Dendritic cell treated with granulocyte-macrophage colony-stimulating factor and Interleukin-4, amounts not matched to agents 40 ng/mL and 50 ng/mL, for 4 days (primary cell): ENCODE data around the gene PRDM12.
A peak's percentile ranks its signal among the peaks of the same experiment; 100 is the strongest.

Experiments
- H3K27ac Mint-ChIP-seq: one replicate; pipeline ENCODE4 v1.8.0; 2022; ENCODE audit warnings: mild to moderate bottlenecking, mixed read lengths
- H3K27me3 Mint-ChIP-seq: one replicate; pipeline ENCODE4 v1.8.0; 2022; ENCODE audit warnings: mild to moderate bottlenecking, mixed read lengths
- H3K36me3 Mint-ChIP-seq: one replicate; pipeline ENCODE4 v1.8.0; 2022; ENCODE audit warnings: low read depth, mixed read lengths
- H3K4me1 Mint-ChIP-seq: one replicate; pipeline ENCODE4 v1.8.0; 2022; ENCODE audit warnings: low read depth, mixed read lengths
- H3K4me3 Mint-ChIP-seq: one replicate; pipeline ENCODE4 v1.8.0; 2022; ENCODE audit warnings: mild to moderate bottlenecking, moderate library complexity, mixed read lengths
- H3K9me3 Mint-ChIP-seq: one replicate; pipeline ENCODE4 v1.8.0; 2022; ENCODE audit warnings: mixed read lengths
- intact Hi-C: fragments of 100-400 bp; cut with micrococcal nuclease; formaldehyde crosslinking; loops from one replicate; pipeline ENCODE4 v1.15.0; 2022

Gene PRDM12

GRCh38 chr9:130699047-130699446, 34.7 kb downstream of the PRDM12 start:
- intact Hi-C loops, result no loop called here
- peaks cover 85% of the 10 kb centered on the region for H3K36me3 Mint-ChIP-seq
- no peak overlapping the region for H3K4me3 Mint-ChIP-seq
- H3K4me1 Mint-ChIP-seq, result peaks cover 35% of the 10 kb centered on the region
- no peaks in the 10 kb centered on the region for H3K9me3 Mint-ChIP-seq
- no peaks in the 10 kb centered on the region for H3K27me3 Mint-ChIP-seq
- H3K27ac Mint-ChIP-seq, result no peak overlapping the region

GRCh38 chr9:130701059-130702022, 36.9 kb downstream of the PRDM12 start:
- H3K27me3 Mint-ChIP-seq, result no peaks in the 10 kb centered on the region
- H3K36me3 Mint-ChIP-seq, result peaks cover 91% of the 10 kb centered on the region
- intact Hi-C loops, result loop anchor here (1.0 kb wide), 1 partner anchor 162 kb away; no protein-coding TSS in a partner anchor
- H3K9me3 Mint-ChIP-seq, result no peaks in the 10 kb centered on the region
- H3K4me1 Mint-ChIP-seq, result peaks cover 23% of the 10 kb centered on the region
- H3K4me3 Mint-ChIP-seq, result no peak overlapping the region
- no peak overlapping the region for H3K27ac Mint-ChIP-seq

GRCh38 chr9:130703501-130703900, 39.1 kb downstream of the PRDM12 start:
- H3K4me1 Mint-ChIP-seq, result peaks cover 16% of the 10 kb centered on the region
- H3K4me3 Mint-ChIP-seq, result no peak overlapping the region
- intact Hi-C loops, result no loop called here
- H3K27me3 Mint-ChIP-seq, result no peaks in the 10 kb centered on the region
- H3K9me3 Mint-ChIP-seq, result no peaks in the 10 kb centered on the region
- H3K27ac Mint-ChIP-seq, result no peak overlapping the region
- H3K36me3 Mint-ChIP-seq, result peaks cover 73% of the 10 kb centered on the region

GRCh38 chr9:130707225-130707976, 43.0 kb downstream of the PRDM12 start:
- peaks cover 7% of the 10 kb centered on the region for H3K27me3 Mint-ChIP-seq
- H3K36me3 Mint-ChIP-seq, result peaks cover 42% of the 10 kb centered on the region
- H3K4me3 Mint-ChIP-seq, result no peak overlapping the region
- H3K4me1 Mint-ChIP-seq, result peaks cover 3% of the 10 kb centered on the region
- no peaks in the 10 kb centered on the region for H3K9me3 Mint-ChIP-seq
- no peak overlapping the region for H3K27ac Mint-ChIP-seq
- intact Hi-C loops, result loop anchor here (2.0 to 5.0 kb wide), 3 partner anchors 155 to 340 kb away; no protein-coding TSS in a partner anchor

GRCh38 chr9:130710822-130711352, 46.5 kb downstream of the PRDM12 start:
- H3K36me3 Mint-ChIP-seq, result peaks cover 17% of the 10 kb centered on the region
- no peak overlapping the region for H3K27ac Mint-ChIP-seq
- peaks cover 25% of the 10 kb centered on the region for H3K4me1 Mint-ChIP-seq
- peaks cover 7% of the 10 kb centered on the region for H3K27me3 Mint-ChIP-seq
- no peaks in the 10 kb centered on the region for H3K9me3 Mint-ChIP-seq
- intact Hi-C loops, result loop anchor here (5.0 kb wide), 1 partner anchor 286 kb away; no protein-coding TSS in a partner anchor
- no peak overlapping the region for H3K4me3 Mint-ChIP-seq

- intact Hi-C loops, result loop anchor here (5.0 kb wide), 1 partner anchor 286 kb away; no protein-coding TSS in a partner anchor
- Mint-ChIP-seq H3K9me3 (no peaks in the 10 kb centered on the region), H3K4me1 (peaks cover 25% of the 10 kb centered on the region), H3K4me3 (no peak overlapping the region), H3K27me3 (peaks cover 7% of the 10 kb centered on the region), H3K36me3 (peaks cover 11% of the 10 kb centered on the region), H3K27ac (no peak overlapping the region)
Observed at GRCh38 chr9:130711469-130711868, 47.1 kb downstream of the PRDM12 start.

- intact Hi-C loops, result loop anchor here (1.0 to 5.0 kb wide), 2 partner anchors 19 to 285 kb away; partner anchors contain the start of gene EXOSC2
- peak overlapping the region; percentile 96 for H3K4me3 Mint-ChIP-seq
- H3K36me3 Mint-ChIP-seq, result peaks cover 9% of the 10 kb centered on the region
- H3K9me3 Mint-ChIP-seq, result no peaks in the 10 kb centered on the region
- H3K27me3 Mint-ChIP-seq, result peaks cover 7% of the 10 kb centered on the region
- H3K27ac Mint-ChIP-seq, result peak overlapping the region; percentile 97
- peaks cover 25% of the 10 kb centered on the region for H3K4me1 Mint-ChIP-seq
Observed at GRCh38 chr9:130712564-130713285, 48.3 kb downstream of the PRDM12 start.

- H3K9me3 Mint-ChIP-seq, result no peaks in the 10 kb centered on the region
- peaks cover 7% of the 10 kb centered on the region for H3K27me3 Mint-ChIP-seq
- peaks cover 26% of the 10 kb centered on the region for H3K4me1 Mint-ChIP-seq
- peaks cover 9% of the 10 kb centered on the region for H3K36me3 Mint-ChIP-seq
- intact Hi-C loops, result loop anchor here (5.0 kb wide), 1 partner anchor 284 kb away; no protein-coding TSS in a partner anchor
- H3K4me3 Mint-ChIP-seq, result peak overlapping the region; percentile 96
- H3K27ac Mint-ChIP-seq, result peak overlapping the region; percentile 97
Observed at GRCh38 chr9:130713286-130713960, 49.0 kb downstream of the PRDM12 start.

GRCh38 chr9:130714586-130715110, 50.3 kb downstream of the PRDM12 start:
- H3K27me3 Mint-ChIP-seq, result peaks cover 7% of the 10 kb centered on the region
- H3K9me3 Mint-ChIP-seq, result no peaks in the 10 kb centered on the region
- peak overlapping the region; percentile 58 for H3K27ac Mint-ChIP-seq
- intact Hi-C loops, result loop anchor here (5.0 kb wide), 1 partner anchor 283 kb away; no protein-coding TSS in a partner anchor
- peaks cover 34% of the 10 kb centered on the region for H3K4me1 Mint-ChIP-seq
- peak overlapping the region; percentile 96 for H3K4me3 Mint-ChIP-seq
- peaks cover 12% of the 10 kb centered on the region for H3K36me3 Mint-ChIP-seq

GRCh38 chr9:130715270-130715669, 50.9 kb downstream of the PRDM12 start:
- peaks cover 7% of the 10 kb centered on the region for H3K27me3 Mint-ChIP-seq
- peaks cover 18% of the 10 kb centered on the region for H3K36me3 Mint-ChIP-seq
- peak overlapping the region; percentile 96 for H3K4me3 Mint-ChIP-seq
- no peak overlapping the region for H3K27ac Mint-ChIP-seq
- peaks cover 39% of the 10 kb centered on the region for H3K4me1 Mint-ChIP-seq
- H3K9me3 Mint-ChIP-seq, result no peaks in the 10 kb centered on the region
- intact Hi-C loops, result no loop called here

GRCh38 chr9:130718562-130718961, 54.2 kb downstream of the PRDM12 start:
- Mint-ChIP-seq H3K27me3 (no peaks in the 10 kb centered on the region), H3K36me3 (peaks cover 31% of the 10 kb centered on the region), H3K4me1 (peaks cover 41% of the 10 kb centered on the region), H3K4me3 (no peak overlapping the region), H3K9me3 (no peaks in the 10 kb centered on the region), H3K27ac (no peak overlapping the region)
- intact Hi-C loops, result no loop called here

- intact Hi-C loops, result no loop called here
- Mint-ChIP-seq H3K4me3 (no peak overlapping the region), H3K4me1 (peaks cover 25% of the 10 kb centered on the region), H3K9me3 (no peaks in the 10 kb centered on the region), H3K36me3 (peaks cover 29% of the 10 kb centered on the region), H3K27ac (no peak overlapping the region), H3K27me3 (no peaks in the 10 kb centered on the region)
Observed at GRCh38 chr9:130720762-130721161, 56.4 kb downstream of the PRDM12 start.
